OCI-LY1 (cell line): ENCODE measurements around the gene BPIFA2.

Experiments used
- CTCF ChIP-seq: fragments of 200-600 bp; sonication (generic), shearing (Covaris generic); IDR thresholded peaks from 2 replicates; pipeline ENCODE4 v1.5.1; 2017; ENCODE audit warnings: mild to moderate bottlenecking, antibody characterized with exemption, low read length, moderate library complexity, mixed read lengths
- EZH2 ChIP-seq: fragments of 200-600 bp; sonication (generic), shearing (Covaris generic); IDR thresholded peaks from 2 replicates; pipeline ENCODE4 v1.8.0; 2017; ENCODE audit warnings: borderline replicate concordance, mixed run types, mild to moderate bottlenecking, antibody characterized with exemption, low read length, moderate library complexity, mixed read lengths

GRCh38 chr20:33162753-33163152 is 5.2 kb upstream of the BPIFA2 start:
- TF ChIP-seq EZH2, result no peak
- TF ChIP-seq CTCF, result no peak
